Hepatocyte (in vitro differentiated cells): Measurements from ENCODE around the gene NR1D1. TPM values are rescaled to one million over a fixed set of nuclear protein-coding genes. Genes with fewer than 3 reads are reported as not detected.

Source experiments
- DNase-seq: peaks from one replicate; pipeline ENCODE4 v3.0.0-alpha.2; 2016; ENCODE audit warnings: low spot score
- H2AFZ ChIP-seq: fragments of 200-600 bp; sonication (generic); 2 replicates; pipeline ENCODE4 v1.6.0; 2016; ENCODE audit warnings: antibody characterized with exemption, mild to moderate bottlenecking
- H3K27ac ChIP-seq: fragments of 200-600 bp; sonication (generic); 2 replicates; pipeline ENCODE4 v1.5.1; 2016; ENCODE audit warnings: mild to moderate bottlenecking
- H3K27me3 ChIP-seq: fragments of 200-600 bp; sonication (generic); 2 replicates; pipeline ENCODE4 v1.6.1; 2016
- H3K36me3 ChIP-seq: fragments of 200-600 bp; sonication (generic); replicated peaks from 2 replicates; pipeline ENCODE4 v1.5.1; 2016; ENCODE audit warnings: low read depth; ENCODE audit not compliant: insufficient read depth
- H3K4me1 ChIP-seq: fragments of 200-600 bp; sonication (generic); 2 replicates; pipeline ENCODE4 v1.5.1; 2016; ENCODE audit warnings: mild to moderate bottlenecking, moderate library complexity; ENCODE audit not compliant: insufficient read depth
- H3K4me2 ChIP-seq: fragments of 200-600 bp; sonication (generic); 2 replicates; pipeline ENCODE4 v1.6.0; 2016
- H3K4me3 ChIP-seq: fragments of 200-600 bp; sonication (generic); 2 replicates; pipeline ENCODE4 v1.5.1; 2016; ENCODE audit warnings: mild to moderate bottlenecking
- H3K79me2 ChIP-seq: fragments of 200-600 bp; sonication (generic); 2 replicates; pipeline ENCODE4 v1.6.0; 2017; ENCODE audit warnings: mild to moderate bottlenecking
- H3K9me2 ChIP-seq: fragments of 200-600 bp; sonication (generic); replicated peaks from 2 replicates; pipeline ENCODE4 v1.6.0; 2017; ENCODE audit warnings: mild to moderate bottlenecking; ENCODE audit not compliant: insufficient read depth
- H3K9me3 ChIP-seq: fragments of 200-600 bp; sonication (generic); 2 replicates; pipeline ENCODE4 v1.5.1; 2016; ENCODE audit warnings: low read depth, mild to moderate bottlenecking
- H4K20me1 ChIP-seq: fragments of 200-600 bp; sonication (generic); 2 replicates; pipeline ENCODE4 v1.6.0; 2016; ENCODE audit warnings: mild to moderate bottlenecking; ENCODE audit not compliant: insufficient read depth, poor library complexity, severe bottlenecking
- EZH2 ChIP-seq: fragments of 200-600 bp; sonication (generic); IDR thresholded peaks from 2 replicates; pipeline ENCODE4 v1.6.1; 2016; ENCODE audit warnings: antibody characterized with exemption, mild to moderate bottlenecking, borderline replicate concordance
- EZH2phosphoT487 ChIP-seq: fragments of 200-600 bp; sonication (generic); IDR thresholded peaks from one replicate; pipeline ENCODE4 v1.6.1; 2018; ENCODE audit warnings: antibody characterized with exemption, mild to moderate bottlenecking, low read depth, moderate library complexity; ENCODE audit not compliant: unreplicated experiment, severe bottlenecking
- WGBS: methylation state at CpG from one replicate; pipeline ENCODE4 v1.1.6; 2016; ENCODE audit warnings: low lambda C conversion rate; ENCODE audit errors: missing lambda C conversion rate; 5-methylcytosine and 5-hydroxymethylcytosine counted together
- polyA plus RNA-seq: library from polyadenylated mRNA; unstranded; fragments of >200 nt; fragmentation: Nextera tagmentation; extraction: Ambion mirVana; gene quantifications from 2 replicates; pipeline ENCODE4 v1.2.1, GENCODE V29; 2016
- total RNA-seq: library from RNA; depleted of rRNA; stranded (reverse); fragments of >200 nt; gene quantifications from 2 replicates; pipeline ENCODE4 v1.2.3, GENCODE V29; 2014
- TF ChIP-seq, protein P1 (sequence below): fragments of 200-600 bp; sonication (generic); IDR thresholded peaks from 2 replicates; pipeline ENCODE4 v1.5.1; 2016; ENCODE audit warnings: antibody characterized with exemption, mild to moderate bottlenecking; ENCODE audit not compliant: poor library complexity

Gene NR1D1
- total and polyA plus RNA-seq, 2 experiments from 2014 or later = 3.0 to 7.1 TPM

DNA sequence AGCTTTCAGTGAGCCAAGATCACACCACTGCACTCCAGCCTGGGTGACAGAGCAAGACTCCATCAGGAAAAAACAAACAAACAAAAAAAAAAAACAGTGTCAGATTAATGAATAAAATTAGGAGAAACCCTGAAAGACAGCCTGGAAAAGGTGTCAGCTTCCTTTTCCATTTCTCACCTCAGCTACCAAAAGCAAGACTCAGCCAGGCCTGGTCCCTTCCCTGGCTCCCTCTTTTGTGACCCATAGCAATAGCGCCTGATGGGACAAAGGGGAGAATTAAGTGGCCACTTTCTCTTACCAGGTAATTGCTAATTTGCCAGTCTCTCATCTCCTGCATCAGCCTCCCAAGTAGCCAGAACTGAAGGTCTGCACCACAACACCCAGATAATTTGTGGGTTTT lies 41.5 kb downstream of the NR1D1 start:
- H4K20me1 ChIP-seq = no peaks in the 10 kb centered on the region
- no peak overlapping the region for H3K4me2 ChIP-seq
- no peak overlapping the region for H3K27ac ChIP-seq
- no peaks in the 10 kb centered on the region for H3K9me2 ChIP-seq
- TF ChIP-seq, protein P1, sequence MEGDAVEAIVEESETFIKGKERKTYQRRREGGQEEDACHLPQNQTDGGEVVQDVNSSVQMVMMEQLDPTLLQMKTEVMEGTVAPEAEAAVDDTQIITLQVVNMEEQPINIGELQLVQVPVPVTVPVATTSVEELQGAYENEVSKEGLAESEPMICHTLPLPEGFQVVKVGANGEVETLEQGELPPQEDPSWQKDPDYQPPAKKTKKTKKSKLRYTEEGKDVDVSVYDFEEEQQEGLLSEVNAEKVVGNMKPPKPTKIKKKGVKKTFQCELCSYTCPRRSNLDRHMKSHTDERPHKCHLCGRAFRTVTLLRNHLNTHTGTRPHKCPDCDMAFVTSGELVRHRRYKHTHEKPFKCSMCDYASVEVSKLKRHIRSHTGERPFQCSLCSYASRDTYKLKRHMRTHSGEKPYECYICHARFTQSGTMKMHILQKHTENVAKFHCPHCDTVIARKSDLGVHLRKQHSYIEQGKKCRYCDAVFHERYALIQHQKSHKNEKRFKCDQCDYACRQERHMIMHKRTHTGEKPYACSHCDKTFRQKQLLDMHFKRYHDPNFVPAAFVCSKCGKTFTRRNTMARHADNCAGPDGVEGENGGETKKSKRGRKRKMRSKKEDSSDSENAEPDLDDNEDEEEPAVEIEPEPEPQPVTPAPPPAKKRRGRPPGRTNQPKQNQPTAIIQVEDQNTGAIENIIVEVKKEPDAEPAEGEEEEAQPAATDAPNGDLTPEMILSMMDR = no peak
- TF ChIP-seq EZH2 (no peak), EZH2phosphoT487 (no peak)
- no peak for DNase-seq
- no peaks in the 10 kb centered on the region for H3K9me3 ChIP-seq
- H3K79me2 ChIP-seq = peaks cover 12% of the 10 kb centered on the region
- no peaks in the 10 kb centered on the region for H3K36me3 ChIP-seq
- H2AFZ ChIP-seq = no peak overlapping the region
- no peak overlapping the region for H3K4me3 ChIP-seq
- peaks cover 3% of the 10 kb centered on the region for H3K4me1 ChIP-seq
- 75% methylated on average over 1 of the region's 1 CpG for WGBS
- no peaks in the 10 kb centered on the region for H3K27me3 ChIP-seq

DNA sequence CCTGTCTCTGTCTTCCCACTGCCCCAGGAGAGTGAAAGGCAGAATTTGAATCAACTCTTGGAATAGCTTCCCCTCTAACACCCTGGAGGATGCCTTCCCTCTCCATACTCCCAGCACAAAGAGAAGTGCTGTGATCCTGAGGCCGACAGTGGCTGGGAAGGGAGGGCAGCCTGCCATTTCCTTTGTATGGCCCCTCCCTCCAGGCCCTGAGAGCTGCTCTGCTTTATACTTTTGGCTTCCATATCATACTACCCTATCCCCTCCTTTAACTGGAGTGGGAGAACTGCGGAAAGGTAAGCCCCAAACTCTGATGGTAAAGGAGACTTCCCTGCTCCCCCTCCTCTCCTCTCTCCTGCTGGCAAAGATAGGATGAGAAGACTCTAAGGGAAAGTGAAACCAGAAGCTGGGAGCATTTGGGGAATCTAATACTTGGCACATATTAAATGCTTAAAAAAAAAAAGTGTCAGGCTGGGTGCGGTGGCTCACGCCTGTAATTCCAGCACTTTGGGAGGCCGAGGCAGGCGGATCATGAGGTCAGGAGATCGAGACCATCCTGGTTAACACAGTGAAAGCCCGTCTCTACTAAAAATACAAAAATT lies 42.1 kb downstream of the NR1D1 start:
- 91% methylated on average over 8 of the region's 8 CpGs for WGBS
- Histone ChIP-seq H3K9me3 (no peaks in the 10 kb centered on the region), H3K27me3 (no peaks in the 10 kb centered on the region), H3K36me3 (no peaks in the 10 kb centered on the region), H4K20me1 (no peaks in the 10 kb centered on the region), H3K79me2 (peaks cover 12% of the 10 kb centered on the region), H2AFZ (no peak overlapping the region), H3K27ac (no peak overlapping the region), H3K4me3 (no peak overlapping the region), H3K9me2 (no peaks in the 10 kb centered on the region), H3K4me1 (peaks cover 2% of the 10 kb centered on the region), H3K4me2 (no peak overlapping the region)
- TF ChIP-seq EZH2phosphoT487 = no peak
- TF ChIP-seq, protein P1 = no peak
- TF ChIP-seq EZH2 = no peak
- no peak for DNase-seq

DNA sequence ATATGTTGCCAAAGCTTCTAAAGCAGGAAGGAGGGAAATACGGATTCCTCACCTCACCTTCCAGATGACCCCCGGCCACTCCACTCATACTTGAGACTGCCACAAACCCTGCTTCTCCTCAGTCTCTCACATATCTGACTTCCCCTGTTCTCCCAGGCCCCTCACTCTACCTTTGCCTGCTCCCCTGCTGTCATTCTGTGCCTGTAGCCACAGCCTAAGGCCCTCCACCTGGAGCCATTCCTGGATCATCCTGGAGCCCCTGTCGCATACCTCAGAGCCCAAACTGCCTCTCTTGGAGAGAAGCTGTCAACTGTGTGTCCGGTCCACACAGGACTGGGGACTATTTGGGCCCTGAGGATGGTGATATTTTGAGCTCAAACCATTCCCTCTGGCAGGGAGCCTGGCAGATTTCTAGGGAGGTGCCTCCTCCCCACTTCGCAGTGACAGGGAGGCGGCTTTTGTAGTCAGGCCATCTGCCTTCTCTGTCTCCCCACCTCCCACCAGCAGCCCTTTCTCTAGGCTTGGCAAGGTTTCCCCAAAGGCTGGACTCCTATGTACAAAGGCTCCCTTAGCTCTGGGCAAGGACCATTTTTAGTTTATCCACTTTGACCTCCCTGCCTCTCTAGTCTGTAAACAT lies 43.9 kb downstream of the NR1D1 start:
- 87% methylated on average over 6 of the region's 6 CpGs for WGBS
- H3K4me3 ChIP-seq = no peak overlapping the region
- H2AFZ ChIP-seq = no peak overlapping the region

More for the DNA sequence above, 43.9 kb downstream of the NR1D1 start:
- no peak overlapping the region for H3K4me2 ChIP-seq
- no peaks in the 10 kb centered on the region for H3K36me3 ChIP-seq
- no peaks in the 10 kb centered on the region for H4K20me1 ChIP-seq
- peaks cover 3% of the 10 kb centered on the region for H3K4me1 ChIP-seq
- H3K27ac ChIP-seq = no peak overlapping the region
- no peaks in the 10 kb centered on the region for H3K27me3 ChIP-seq
- H3K9me2 ChIP-seq = no peaks in the 10 kb centered on the region
- DNase-seq = no peak
- TF ChIP-seq EZH2phosphoT487 (no peak), EZH2 (no peak)
- TF ChIP-seq, protein P1 = no peak
- no peaks in the 10 kb centered on the region for H3K9me3 ChIP-seq
- H3K79me2 ChIP-seq = peaks cover 9% of the 10 kb centered on the region

Other genes starting within 250 kb of the NR1D1 start
- gene IKZF3, start 236.3 kb downstream of the NR1D1 start, total RNA-seq = under 0.01 TPM in 1 of 2 replicates, not detected in the other
- not detected in 2 replicates for gene IKZF3, start 236.3 kb downstream of the NR1D1 start, polyA plus RNA-seq
- gene ZPBP2, start 232.4 kb downstream of the NR1D1 start, total RNA-seq = not detected in 2 replicates
- not detected in 2 replicates for gene ZPBP2, start 232.4 kb downstream of the NR1D1 start, polyA plus RNA-seq
- 7.9 and 10.3 TPM in 2 replicates for gene GSDMB, start 182.0 kb downstream of the NR1D1 start, total RNA-seq
- gene GSDMB, start 182.0 kb downstream of the NR1D1 start, polyA plus RNA-seq = 6.4 and 6.9 TPM in 2 replicates
- gene ORMDL3, start 173.0 kb downstream of the NR1D1 start, total RNA-seq = 52.8 and 73.3 TPM in 2 replicates
- 33.3 and 56.4 TPM in 2 replicates for gene ORMDL3, start 173.0 kb downstream of the NR1D1 start, polyA plus RNA-seq
- gene LRRC3C, start 172.9 kb downstream of the NR1D1 start, total RNA-seq = 0.57 TPM in 1 of 2 replicates, not detected in the other
- not detected in 2 replicates for gene LRRC3C, start 172.9 kb downstream of the NR1D1 start, polyA plus RNA-seq
- gene GSDMA, start 137.6 kb downstream of the NR1D1 start, total RNA-seq = 0.08 TPM in 1 of 2 replicates, not detected in the other
- gene GSDMA, start 137.6 kb downstream of the NR1D1 start, polyA plus RNA-seq = 0.08 and 0.21 TPM in 2 replicates
- 71.9 and 92.1 TPM in 2 replicates for gene PSMD3, start 119.8 kb downstream of the NR1D1 start, total RNA-seq
- gene PSMD3, start 119.8 kb downstream of the NR1D1 start, polyA plus RNA-seq = 114 and 124 TPM in 2 replicates
- gene CSF3, start 85.1 kb downstream of the NR1D1 start, total RNA-seq = 0.12 TPM in 1 of 2 replicates, not detected in the other
- gene CSF3, start 85.1 kb downstream of the NR1D1 start, polyA plus RNA-seq = 0.36 TPM in 1 of 2 replicates, not detected in the other
- gene MED24, start 46.2 kb downstream of the NR1D1 start, total RNA-seq = 55.7 and 66.8 TPM in 2 replicates
- 69.8 and 69.9 TPM in 2 replicates for gene MED24, start 46.2 kb downstream of the NR1D1 start, polyA plus RNA-seq
- 35.3 and 40.2 TPM in 2 replicates for gene THRA, start 37.6 kb downstream of the NR1D1 start, total RNA-seq
- 20.7 and 22.5 TPM in 2 replicates for gene THRA, start 37.6 kb downstream of the NR1D1 start, polyA plus RNA-seq
- gene MSL1, start 21.4 kb upstream of the NR1D1 start, total RNA-seq = 71.9 and 81.6 TPM in 2 replicates
- gene MSL1, start 21.4 kb upstream of the NR1D1 start, polyA plus RNA-seq = 26.7 and 31.4 TPM in 2 replicates
- gene CASC3, start 39.9 kb upstream of the NR1D1 start, total RNA-seq = 26.7 and 30.2 TPM in 2 replicates
- gene CASC3, start 39.9 kb upstream of the NR1D1 start, polyA plus RNA-seq = 33.0 and 37.5 TPM in 2 replicates
- 4.0 and 4.9 TPM in 2 replicates for gene RAPGEFL1, start 76.9 kb upstream of the NR1D1 start, total RNA-seq
- 4.2 and 6.0 TPM in 2 replicates for gene RAPGEFL1, start 76.9 kb upstream of the NR1D1 start, polyA plus RNA-seq
- gene WIPF2, start 118.7 kb upstream of the NR1D1 start, total RNA-seq = 10.3 and 12.6 TPM in 2 replicates
- gene WIPF2, start 118.7 kb upstream of the NR1D1 start, polyA plus RNA-seq = 23.8 and 24.2 TPM in 2 replicates
- gene CDC6, start 187.3 kb upstream of the NR1D1 start, total RNA-seq = 5.8 and 8.6 TPM in 2 replicates
- gene CDC6, start 187.3 kb upstream of the NR1D1 start, polyA plus RNA-seq = 5.1 and 7.5 TPM in 2 replicates
- 19.2 and 30.0 TPM in 2 replicates for gene RARA, start 208.6 kb upstream of the NR1D1 start, total RNA-seq
- gene RARA, start 208.6 kb upstream of the NR1D1 start, polyA plus RNA-seq = 33.1 and 34.4 TPM in 2 replicates